Body of pancreas (tissue), 4 donors: Measurements from ENCODE around the gene MAT2A. TPM values are rescaled to one million over a fixed set of nuclear protein-coding genes. Genes with fewer than 3 reads are reported as not detected.

ENCODE experiments used
- ATAC-seq: fragments of 150-250 bp; one replicate; pipeline ENCODE4 v1.9.1; 2016
- DNase-seq, 4 donors: peaks; one replicate each; pipeline ENCODE4 v3.0.0-alpha.2; 2019
- H3K27ac ChIP-seq, 4 donors: fragments of 200-600 bp; sonication (generic); 1 replicate in 3 of 4; 2 replicates in 1 of 4; pipeline versions ENCODE4 v1.5.1 to v1.6.1; 2016 to 2019; ENCODE audit warnings: mild to moderate bottlenecking in 1 of 4, mixed read lengths in 1 of 4, moderate library complexity in 1 of 4
- H3K27me3 ChIP-seq, 2 donors: fragments of 200-600 bp; sonication (generic); one replicate each; pipeline ENCODE4 v1.6.0; 2016; ENCODE audit warnings: mild to moderate bottlenecking in 1 of 2
- H3K36me3 ChIP-seq, 2 donors: fragments of 200-600 bp; sonication (generic); replicated peaks in 1 of 2; 2 replicates each; pipeline ENCODE4 v1.5.1; 2016; ENCODE audit warnings: low read depth in 2 of 2; ENCODE audit not compliant: insufficient read depth in 1 of 2
- H3K4me1 ChIP-seq: fragments of 200-600 bp; sonication (generic); one replicate; pipeline ENCODE4 v1.6.0; 2016
- H3K4me3 ChIP-seq, 2 donors: fragments of 200-600 bp; sonication (generic); 1 replicate in 1 of 2; 2 replicates in 1 of 2; pipeline ENCODE4 v1.5.1; 2016 to 2019
- H3K9me3 ChIP-seq, 3 donors: fragments of 200-600 bp; sonication (generic); 1 replicate in 2 of 3; 2 replicates in 1 of 3; pipeline ENCODE4 v1.5.1; 2016
- POLR2A ChIP-seq, 3 donors: fragments of 450-650 bp; IDR thresholded peaks; one replicate each; pipeline ENCODE4 v1.6.1; 2016; ENCODE audit warnings: antibody characterized with exemption in 3 of 3, mild to moderate bottlenecking in 2 of 3
- WGBS, 2 donors: methylation state at CpG; one replicate each; pipeline ENCODE4 v1.1.5; 2017; 5-methylcytosine and 5-hydroxymethylcytosine counted together
- intact Hi-C: fragments of 100-400 bp; cut with DNase I; formaldehyde crosslinking; loops from one replicate; pipeline ENCODE4 v1.15.1; 2023
- total RNA-seq, 2 donors: library from RNA; depleted of rRNA; stranded (reverse); fragments of >200 nt; gene quantifications; one replicate each; pipeline ENCODE4 v1.1.0, GENCODE V29; 2016
- TF ChIP-seq, protein P1 (sequence below), 7 experiments: fragments of 450-650 bp in 4 of 7; fragments of 200-600 bp in 3 of 7; sonication (generic) in 3 of 7; IDR thresholded peaks; one replicate each; pipeline ENCODE4 v1.5.1; 2016 to 2019; ENCODE audit warnings: antibody characterized with exemption in 7 of 7

Gene MAT2A
- total RNA-seq, 2 donors from 2014 or later: 388 to 576 TPM

DNA sequence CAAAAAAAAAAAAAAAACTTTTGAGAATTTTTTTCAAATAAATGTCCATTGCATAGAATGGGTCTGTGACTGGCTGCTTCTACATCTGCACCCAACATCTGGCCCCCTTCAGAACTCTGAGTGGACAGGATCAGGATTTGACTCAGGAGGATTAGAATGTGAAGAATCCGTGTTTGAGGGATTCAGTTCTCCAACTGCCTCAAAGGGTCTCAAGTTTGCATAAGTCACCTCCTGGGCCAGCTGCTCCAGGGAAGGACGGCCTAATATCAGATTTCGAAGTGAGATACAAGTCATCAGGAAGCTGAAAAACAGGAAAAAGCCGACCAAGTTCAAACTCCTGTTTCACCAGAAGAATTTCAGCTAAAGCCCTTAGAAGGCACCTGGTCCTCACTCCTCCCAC lies 10.9 kb downstream of the MAT2A start:
- peaks cover 1 to 17% of the 10 kb centered on the region in 2 donors for H3K36me3 ChIP-seq
- no peaks in the 10 kb centered on the region for H3K9me3 ChIP-seq
- 40 to 45% methylated on average over 4 of the region's 4 CpGs for WGBS, 2 donors
- ATAC-seq (no peak), DNase-seq (no peak)
- TF ChIP-seq POLR2A (IDR thresholded peaks at IDR 0.05): no peak
- TF ChIP-seq, protein P1, sequence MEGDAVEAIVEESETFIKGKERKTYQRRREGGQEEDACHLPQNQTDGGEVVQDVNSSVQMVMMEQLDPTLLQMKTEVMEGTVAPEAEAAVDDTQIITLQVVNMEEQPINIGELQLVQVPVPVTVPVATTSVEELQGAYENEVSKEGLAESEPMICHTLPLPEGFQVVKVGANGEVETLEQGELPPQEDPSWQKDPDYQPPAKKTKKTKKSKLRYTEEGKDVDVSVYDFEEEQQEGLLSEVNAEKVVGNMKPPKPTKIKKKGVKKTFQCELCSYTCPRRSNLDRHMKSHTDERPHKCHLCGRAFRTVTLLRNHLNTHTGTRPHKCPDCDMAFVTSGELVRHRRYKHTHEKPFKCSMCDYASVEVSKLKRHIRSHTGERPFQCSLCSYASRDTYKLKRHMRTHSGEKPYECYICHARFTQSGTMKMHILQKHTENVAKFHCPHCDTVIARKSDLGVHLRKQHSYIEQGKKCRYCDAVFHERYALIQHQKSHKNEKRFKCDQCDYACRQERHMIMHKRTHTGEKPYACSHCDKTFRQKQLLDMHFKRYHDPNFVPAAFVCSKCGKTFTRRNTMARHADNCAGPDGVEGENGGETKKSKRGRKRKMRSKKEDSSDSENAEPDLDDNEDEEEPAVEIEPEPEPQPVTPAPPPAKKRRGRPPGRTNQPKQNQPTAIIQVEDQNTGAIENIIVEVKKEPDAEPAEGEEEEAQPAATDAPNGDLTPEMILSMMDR (IDR thresholded peaks at IDR 0.05): no peak
- H3K27ac ChIP-seq: peak overlapping the region in 3 of 4 donors; percentile 2 to 72 (median 40)
- intact Hi-C loops: loop anchor here (5.0 to 10.0 kb wide), 2 partner anchors 55 to 128 kb away; partner anchors contain the start of gene TMEM150A
- no peaks in the 10 kb centered on the region for H3K27me3 ChIP-seq
- H3K4me1 ChIP-seq: peaks cover 29% of the 10 kb centered on the region
- H3K4me3 ChIP-seq: no peak overlapping the region

- Histone ChIP-seq H3K27ac (peak overlapping the region in 2 of 4 donors; percentile 40 to 72), H3K36me3 (peaks cover 0 to 21% of the 10 kb centered on the region in 2 donors), H3K4me1 (peaks cover 23% of the 10 kb centered on the region), H3K27me3 (no peaks in the 10 kb centered on the region), H3K4me3 (no peak overlapping the region), H3K9me3 (no peaks in the 10 kb centered on the region)
- ATAC-seq (no peak), DNase-seq (peak in 1 of 4 donors; percentile 35)
- intact Hi-C loops: loop anchor here (5.0 to 10.0 kb wide), 2 partner anchors 54 to 128 kb away; partner anchors contain the start of gene TMEM150A
- TF ChIP-seq POLR2A (IDR thresholded peaks at IDR 0.05): no peak
- TF ChIP-seq, protein P1 (IDR thresholded peaks at IDR 0.05): no peak
- WGBS, 2 donors: 74 to 78% methylated on average over 10 of the region's 10 CpGs
Measured at GRCh38 chr2:85550486-85550885, 11.5 kb downstream of the MAT2A start.

DNA sequence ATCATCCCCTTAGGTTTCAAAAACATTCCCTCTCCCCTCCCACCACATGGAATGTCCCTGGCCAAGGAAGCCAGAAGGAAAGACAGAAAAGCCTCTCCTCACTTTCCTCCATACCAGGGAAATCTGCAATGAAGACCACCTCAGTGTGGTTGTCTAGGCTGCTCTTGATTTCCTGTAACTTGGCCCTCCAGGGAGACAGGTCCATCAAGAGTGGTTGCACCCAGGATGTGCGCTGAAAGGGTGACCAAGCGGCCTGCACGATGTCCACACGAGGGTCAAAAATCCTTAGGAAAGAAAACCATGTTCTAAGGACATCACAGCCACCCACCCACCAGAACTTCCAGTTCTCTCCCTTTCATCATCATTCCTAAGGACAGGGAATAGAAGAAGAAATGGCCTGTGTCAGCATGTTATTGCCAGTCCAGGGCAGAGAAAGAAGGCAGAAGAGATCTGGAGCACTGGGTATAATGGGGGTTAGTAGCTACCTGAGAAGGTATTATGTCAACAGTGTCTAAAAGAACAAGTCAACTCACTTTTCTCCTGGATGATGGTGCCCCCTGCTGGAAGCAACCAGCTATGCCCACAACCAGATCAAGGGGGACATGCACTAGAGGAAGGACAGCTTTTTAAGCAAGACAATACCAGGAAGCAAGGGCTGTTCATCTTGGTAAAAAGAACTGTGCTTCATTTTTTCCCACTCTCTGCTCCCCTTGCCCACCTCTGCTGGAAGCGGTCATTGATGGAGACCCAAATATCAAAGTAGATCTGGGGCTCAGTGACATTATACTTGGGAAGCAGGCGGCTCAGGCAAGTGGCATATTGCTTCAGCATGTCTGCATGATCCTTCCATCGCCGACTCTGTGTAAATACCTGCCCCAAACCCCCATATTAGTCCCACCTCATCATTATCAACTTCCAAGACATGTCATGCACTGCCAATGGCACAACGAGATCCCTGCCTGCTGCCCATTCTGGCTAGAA lies 13.0 kb downstream of the MAT2A start:
- 43 to 45% methylated on average over 9 of the region's 9 CpGs for WGBS, 2 donors
- H3K27ac ChIP-seq: peak overlapping the region; percentile 2 to 42 (median 26)
- no peak for TF ChIP-seq POLR2A (IDR thresholded peaks at IDR 0.05)
- TF ChIP-seq, protein P1 (IDR thresholded peaks at IDR 0.05): peak; percentile 85 to 97 (median 96)
- intact Hi-C loops: loop anchor here (5.0 to 10.0 kb wide), 2 partner anchors 53 to 130 kb away; partner anchors contain the start of gene TMEM150A
- peak; percentile 86 to 92 (median 88) for DNase-seq
- H3K4me1 ChIP-seq: peaks cover 16% of the 10 kb centered on the region
- ATAC-seq: peak; percentile 75
- peaks cover 0 to 20% of the 10 kb centered on the region in 2 donors for H3K36me3 ChIP-seq
- no peak overlapping the region for H3K4me3 ChIP-seq
- no peaks in the 10 kb centered on the region for H3K27me3 ChIP-seq
- H3K9me3 ChIP-seq: no peaks in the 10 kb centered on the region

DNA sequence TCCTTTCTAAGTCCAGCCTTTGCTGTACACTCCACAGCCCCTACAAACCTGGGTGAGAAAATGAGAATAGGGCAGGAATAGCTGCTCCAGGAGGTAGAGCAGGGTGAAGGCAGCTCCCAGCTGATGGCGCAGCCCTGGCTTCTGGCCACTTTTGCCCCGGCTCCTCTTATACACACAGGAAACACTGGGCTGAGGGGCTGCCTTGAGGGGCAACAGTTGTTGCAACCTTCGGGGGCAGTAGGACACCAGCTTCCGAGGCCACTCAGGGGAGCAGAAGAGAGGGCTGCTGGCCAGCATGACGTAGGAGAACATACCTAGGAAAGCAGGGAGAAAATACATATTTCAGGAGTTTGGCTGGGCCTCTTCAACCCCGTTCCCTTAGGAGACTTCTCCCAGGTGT lies 14.2 kb downstream of the MAT2A start:
- H3K27ac ChIP-seq: no peak overlapping the region
- DNase-seq: no peak
- peaks cover 14% of the 10 kb centered on the region for H3K4me1 ChIP-seq
- 74 to 77% methylated on average over 6 of the region's 6 CpGs for WGBS, 2 donors
- no peak for TF ChIP-seq POLR2A (IDR thresholded peaks at IDR 0.05)
- TF ChIP-seq, protein P1 (IDR thresholded peaks at IDR 0.05): no peak
- no peaks in the 10 kb centered on the region for H3K9me3 ChIP-seq
- peaks cover 0 to 20% of the 10 kb centered on the region in 2 donors for H3K36me3 ChIP-seq
- H3K4me3 ChIP-seq: no peak overlapping the region
- intact Hi-C loops: loop anchor here (5.0 to 10.0 kb wide), 2 partner anchors 52 to 131 kb away; partner anchors contain the start of gene TMEM150A
- ATAC-seq: no peak
- H3K27me3 ChIP-seq: no peaks in the 10 kb centered on the region
